ENCODE data around the gene MRPL39. TPM values are rescaled to one million over a fixed set of nuclear protein-coding genes. Genes with fewer than 3 reads are reported as not detected.
"Not testable (repeated sequence)": the region's sequence is repeated elsewhere in the genome, so short reads cannot be mapped to it uniquely, and the experiment has no call there.

MRPL39 gene
- total and polyA plus RNA-seq, 5 donors from 2014 or later: 13.2 to 58.6 (median 51.0) TPM

DNA sequence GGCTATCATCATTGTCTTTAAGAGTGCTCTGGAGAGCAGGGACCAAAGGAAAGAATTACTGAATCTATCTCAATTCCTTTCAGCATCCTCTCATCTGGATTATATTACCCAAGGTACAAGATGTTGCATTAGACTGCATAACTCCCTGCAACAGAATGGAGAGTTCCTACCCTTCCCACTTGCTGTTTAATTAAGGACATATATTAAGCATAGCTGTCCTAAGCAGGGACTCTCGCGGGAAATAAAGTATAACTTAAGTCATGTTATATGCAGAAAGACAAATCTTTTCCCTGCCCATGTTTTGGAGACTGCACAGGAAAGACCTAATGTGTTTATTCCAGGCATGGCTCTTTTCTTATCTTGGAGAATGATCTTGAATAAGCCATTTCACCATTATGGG lies 25.0 kb upstream of the MRPL39 start:
- DNase-seq (no peak), ATAC-seq (ENCODE audit: low read depth in 2 of 2) (no peak)
- Mint-ChIP-seq H3K27ac (no peak overlapping the region), H3K36me3 (no peaks in the 10 kb centered on the region), H3K27me3 (peaks cover 22% of the 10 kb centered on the region), H3K9me3 (no peaks in the 10 kb centered on the region), H3K4me1 (no peaks in the 10 kb centered on the region), H3K4me3 (no peak overlapping the region)
- Histone ChIP-seq H3K4me1 (ENCODE audit: control insufficient read depth, insufficient read depth, low read length, poor library complexity, severe bottlenecking) (no peaks in the 10 kb centered on the region), H3K9me3 (ENCODE audit: control insufficient read depth in 2 of 2, low read length in 2 of 2) (no peaks in the 10 kb centered on the region), H3K36me3 (ENCODE audit: control insufficient read depth, insufficient read depth, low read length) (no peaks in the 10 kb centered on the region), H3K4me3 (ENCODE audit: low read depth, low read length) (no peak overlapping the region), H3K27me3 (ENCODE audit: control insufficient read depth, insufficient read depth, low read length) (peaks cover 16% of the 10 kb centered on the region), H3K27ac (ENCODE audit: insufficient read depth, low read length, poor library complexity, severe bottlenecking) (no peak overlapping the region)

DNA sequence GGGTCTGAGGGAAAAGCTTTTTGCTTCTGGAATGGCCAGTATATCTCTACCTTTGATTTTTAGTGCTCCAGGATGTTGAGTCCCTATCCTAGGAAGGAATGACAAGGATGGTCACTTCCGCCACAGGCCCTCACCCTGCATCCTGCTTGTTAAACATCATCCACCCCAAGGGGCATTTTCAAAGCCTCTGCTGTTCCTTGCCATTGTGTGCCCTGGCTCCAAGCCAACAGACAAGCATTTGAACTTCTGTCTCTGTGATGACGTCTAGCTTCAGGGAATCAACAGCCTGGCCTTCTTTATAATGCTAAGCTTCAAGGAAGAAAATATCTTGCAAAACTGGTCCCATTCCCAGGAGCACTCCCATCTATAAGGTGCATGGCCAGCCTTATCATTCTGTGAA lies 19.5 kb upstream of the MRPL39 start:
- H3K4me3 Mint-ChIP-seq: no peak overlapping the region
- no peaks in the 10 kb centered on the region for H3K36me3 Mint-ChIP-seq
- no peaks in the 10 kb centered on the region for H3K9me3 Mint-ChIP-seq
- Histone ChIP-seq H3K27me3 (ENCODE audit: control insufficient read depth, insufficient read depth, low read length) (peaks cover 6% of the 10 kb centered on the region), H3K36me3 (ENCODE audit: control insufficient read depth, insufficient read depth, low read length) (no peaks in the 10 kb centered on the region), H3K27ac (ENCODE audit: insufficient read depth, low read length, poor library complexity, severe bottlenecking) (no peak overlapping the region), H3K9me3 (ENCODE audit: control insufficient read depth in 2 of 2, low read length in 2 of 2) (no peaks in the 10 kb centered on the region), H3K4me3 (ENCODE audit: low read depth, low read length) (no peak overlapping the region), H3K4me1 (ENCODE audit: control insufficient read depth, insufficient read depth, low read length, poor library complexity, severe bottlenecking) (no peaks in the 10 kb centered on the region)
- peaks cover 13% of the 10 kb centered on the region for H3K27me3 Mint-ChIP-seq
- ATAC-seq (ENCODE audit: low read depth in 2 of 2) (no peak), DNase-seq (no peak)
- no peaks in the 10 kb centered on the region for H3K4me1 Mint-ChIP-seq
- H3K27ac Mint-ChIP-seq: no peak overlapping the region

DNA sequence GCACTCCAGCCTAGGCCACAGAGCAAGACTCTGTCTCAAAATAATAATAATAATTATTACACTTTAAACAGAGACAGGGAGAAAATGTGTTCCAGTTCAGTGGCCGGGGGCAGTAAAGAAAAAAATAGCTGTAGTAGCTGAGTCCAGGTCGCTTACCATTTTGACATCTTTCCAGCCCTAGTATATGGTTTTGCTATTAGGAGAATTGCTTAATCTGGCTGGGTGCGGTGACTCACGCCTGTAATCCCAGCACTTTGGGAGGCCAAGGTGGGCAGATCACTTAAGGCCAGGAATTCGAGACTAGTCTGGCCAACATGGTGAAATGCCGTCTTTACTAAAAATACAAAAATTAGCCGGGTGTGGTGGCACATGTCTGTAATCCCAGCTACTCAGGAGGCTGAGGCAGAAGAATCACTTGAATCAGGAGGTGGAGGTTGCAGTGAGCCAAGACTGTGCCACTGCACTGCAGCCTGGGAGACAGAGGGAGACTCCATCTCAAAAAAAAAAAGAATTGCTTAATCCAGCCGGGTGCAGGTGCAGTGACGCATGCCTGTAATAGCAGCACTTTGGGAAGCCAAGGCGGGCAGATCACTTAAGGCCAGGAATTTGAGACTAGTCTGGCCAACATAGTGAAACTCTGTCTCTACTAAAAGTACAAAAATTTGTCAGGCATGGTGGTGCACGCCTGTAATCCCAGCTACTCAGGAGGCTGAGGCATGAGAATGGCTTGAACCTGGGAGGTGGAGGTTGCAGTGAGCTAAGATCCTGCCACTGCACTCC lies 18.7 kb upstream of the MRPL39 start:
- not testable (repeated sequence) for H3K27ac Mint-ChIP-seq; H3K27me3 ChIP-seq (ENCODE audit: control insufficient read depth, insufficient read depth, low read length); H3K9me3 Mint-ChIP-seq; ATAC-seq (ENCODE audit: low read depth in 2 of 2); H3K9me3 ChIP-seq (ENCODE audit: control insufficient read depth in 2 of 2, low read length in 2 of 2); DNase-seq; H3K27ac ChIP-seq (ENCODE audit: insufficient read depth, low read length, poor library complexity, severe bottlenecking); H3K4me1 ChIP-seq (ENCODE audit: control insufficient read depth, insufficient read depth, low read length, poor library complexity, severe bottlenecking); H3K4me3 ChIP-seq (ENCODE audit: low read depth, low read length); H3K4me1 Mint-ChIP-seq; H3K36me3 ChIP-seq (ENCODE audit: control insufficient read depth, insufficient read depth, low read length); H3K36me3 Mint-ChIP-seq
- H3K4me3 Mint-ChIP-seq: peak overlapping the region in 1 of 4 donors; percentile 21
- peaks cover 15% of the 10 kb centered on the region for H3K27me3 Mint-ChIP-seq

DNA sequence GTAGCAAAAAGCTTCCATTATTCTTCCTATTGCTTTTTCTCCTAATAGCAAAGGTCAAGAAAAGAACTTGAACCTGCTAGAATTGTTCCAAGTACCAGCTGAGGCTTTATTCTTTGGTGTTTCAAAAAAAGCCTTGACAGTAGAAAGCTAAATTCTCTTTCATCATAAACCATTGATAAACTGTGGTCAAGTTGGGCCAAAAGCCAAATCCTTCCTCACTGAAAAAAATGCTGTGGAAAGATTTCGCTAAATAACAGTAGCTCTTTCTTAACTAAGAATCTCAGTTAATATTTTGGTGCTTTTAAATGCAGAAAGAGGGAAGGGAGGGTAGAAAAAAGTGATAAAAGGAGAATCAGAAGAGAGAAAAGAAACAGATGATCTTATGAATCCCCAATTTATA lies 17.8 kb upstream of the MRPL39 start:
- Mint-ChIP-seq H3K4me1 (no peaks in the 10 kb centered on the region), H3K36me3 (no peaks in the 10 kb centered on the region), H3K27me3 (peaks cover 15% of the 10 kb centered on the region), H3K4me3 (no peak overlapping the region), H3K9me3 (peaks cover 0 to 1% (median 0%) of the 10 kb centered on the region in 7 donors), H3K27ac (no peak overlapping the region)
- Histone ChIP-seq H3K4me3 (ENCODE audit: low read depth, low read length) (no peak overlapping the region), H3K27ac (ENCODE audit: insufficient read depth, low read length, poor library complexity, severe bottlenecking) (no peak overlapping the region), H3K36me3 (ENCODE audit: control insufficient read depth, insufficient read depth, low read length) (no peaks in the 10 kb centered on the region), H3K27me3 (ENCODE audit: control insufficient read depth, insufficient read depth, low read length) (peaks cover 6% of the 10 kb centered on the region), H3K4me1 (ENCODE audit: control insufficient read depth, insufficient read depth, low read length, poor library complexity, severe bottlenecking) (no peaks in the 10 kb centered on the region), H3K9me3 (ENCODE audit: control insufficient read depth in 2 of 2, low read length in 2 of 2) (no peaks in the 10 kb centered on the region)
- DNase-seq (no peak), ATAC-seq (ENCODE audit: low read depth in 2 of 2) (no peak)

DNA sequence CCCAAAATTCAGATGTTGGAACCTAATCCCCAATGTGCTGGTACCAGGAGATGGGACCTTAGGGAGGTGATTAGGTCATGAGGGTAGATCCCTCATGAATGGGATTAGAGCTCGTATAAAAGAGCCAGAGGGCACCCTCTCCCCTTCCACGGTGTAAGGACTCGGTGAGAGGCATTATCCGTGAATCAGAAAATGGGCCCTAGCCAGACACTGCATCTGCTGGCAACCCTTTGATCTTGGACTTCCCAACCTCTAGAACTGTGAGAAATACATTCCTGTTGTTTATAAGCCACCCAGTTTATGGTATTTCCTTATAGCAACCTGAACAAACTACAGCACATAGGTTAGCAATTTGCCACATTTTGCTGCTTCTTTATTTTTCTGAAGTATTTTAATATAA lies 17.2 kb upstream of the MRPL39 start:
- peaks cover 0 to 1% (median 0%) of the 10 kb centered on the region in 7 donors for H3K9me3 Mint-ChIP-seq
- H3K36me3 ChIP-seq (ENCODE audit: control insufficient read depth, insufficient read depth, low read length): no peaks in the 10 kb centered on the region
- no peaks in the 10 kb centered on the region for H3K4me1 Mint-ChIP-seq
- peaks cover 15% of the 10 kb centered on the region for H3K27me3 Mint-ChIP-seq
- no peaks in the 10 kb centered on the region for H3K9me3 ChIP-seq (ENCODE audit: control insufficient read depth in 2 of 2, low read length in 2 of 2)
- no peak overlapping the region for H3K4me3 ChIP-seq (ENCODE audit: low read depth, low read length)
- peaks cover 6% of the 10 kb centered on the region for H3K27me3 ChIP-seq (ENCODE audit: control insufficient read depth, insufficient read depth, low read length)
- ATAC-seq (ENCODE audit: low read depth in 2 of 2): no peak
- no peak overlapping the region for H3K27ac Mint-ChIP-seq
- H3K4me3 Mint-ChIP-seq: no peak overlapping the region
- H3K4me1 ChIP-seq (ENCODE audit: control insufficient read depth, insufficient read depth, low read length, poor library complexity, severe bottlenecking): no peaks in the 10 kb centered on the region
- no peak for DNase-seq
- no peaks in the 10 kb centered on the region for H3K36me3 Mint-ChIP-seq
- no peak overlapping the region for H3K27ac ChIP-seq (ENCODE audit: insufficient read depth, low read length, poor library complexity, severe bottlenecking)

DNA sequence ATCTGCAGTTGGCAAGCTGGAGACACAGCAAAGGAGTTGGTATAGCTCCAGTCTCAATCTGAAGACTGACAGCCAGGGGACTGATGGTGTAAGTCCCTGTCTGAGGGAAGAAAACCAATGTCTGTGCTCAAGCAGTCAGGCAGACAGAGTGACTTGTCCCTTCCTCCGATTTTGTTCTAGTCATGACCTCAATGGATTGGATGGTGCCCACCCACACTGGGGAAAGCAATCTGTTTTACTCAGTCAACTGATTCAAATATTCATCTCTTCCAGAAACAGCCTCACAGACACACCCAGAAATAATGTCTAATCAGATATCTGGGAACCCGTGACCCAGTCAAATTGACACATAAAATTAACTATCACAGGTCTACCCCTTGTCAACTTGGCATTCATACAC lies 11.9 kb upstream of the MRPL39 start:
- no peak overlapping the region for H3K27ac ChIP-seq (ENCODE audit: insufficient read depth, low read length, poor library complexity, severe bottlenecking)
- H3K27me3 Mint-ChIP-seq: peaks cover 5% of the 10 kb centered on the region
- no peak overlapping the region for H3K27ac Mint-ChIP-seq
- H3K4me1 ChIP-seq (ENCODE audit: control insufficient read depth, insufficient read depth, low read length, poor library complexity, severe bottlenecking): no peaks in the 10 kb centered on the region
- no peak overlapping the region for H3K4me3 ChIP-seq (ENCODE audit: low read depth, low read length)
- DNase-seq: no peak
- no peaks in the 10 kb centered on the region for H3K36me3 ChIP-seq (ENCODE audit: control insufficient read depth, insufficient read depth, low read length)
- peaks cover 0 to 1% (median 0%) of the 10 kb centered on the region in 7 donors for H3K9me3 Mint-ChIP-seq
- no peaks in the 10 kb centered on the region for H3K9me3 ChIP-seq (ENCODE audit: control insufficient read depth in 2 of 2, low read length in 2 of 2)
- no peaks in the 10 kb centered on the region for H3K4me1 Mint-ChIP-seq
- no peaks in the 10 kb centered on the region for H3K27me3 ChIP-seq (ENCODE audit: control insufficient read depth, insufficient read depth, low read length)
- ATAC-seq (ENCODE audit: low read depth in 2 of 2): no peak
- H3K4me3 Mint-ChIP-seq: no peak overlapping the region
- H3K36me3 Mint-ChIP-seq: peaks cover 5% of the 10 kb centered on the region

DNA sequence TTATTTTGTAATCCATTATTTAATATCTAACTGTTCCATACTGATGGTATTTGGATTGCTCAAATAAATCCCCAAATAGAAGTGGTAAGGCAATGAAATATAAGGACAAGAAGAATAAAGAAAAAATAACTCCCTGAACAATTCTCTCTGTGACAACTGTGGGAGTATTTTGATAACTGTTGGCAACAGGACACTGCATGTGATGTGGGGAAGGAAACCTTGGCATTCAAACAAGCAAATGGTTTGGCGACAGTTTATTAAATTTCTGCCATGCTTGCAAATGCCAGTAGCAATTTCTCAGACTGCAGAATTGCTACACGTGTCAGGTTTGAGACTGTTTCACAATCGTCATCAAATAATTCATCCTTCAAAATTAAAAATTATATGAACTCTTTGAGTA lies 8.6 kb upstream of the MRPL39 start:
- Mint-ChIP-seq H3K4me1 (no peaks in the 10 kb centered on the region), H3K9me3 (peaks cover 0 to 4% (median 0%) of the 10 kb centered on the region in 7 donors), H3K36me3 (peaks cover 5% of the 10 kb centered on the region), H3K4me3 (no peak overlapping the region), H3K27me3 (no peaks in the 10 kb centered on the region), H3K27ac (no peak overlapping the region)
- Histone ChIP-seq H3K36me3 (ENCODE audit: control insufficient read depth, insufficient read depth, low read length) (no peaks in the 10 kb centered on the region), H3K9me3 (ENCODE audit: control insufficient read depth in 2 of 2, low read length in 2 of 2) (no peaks in the 10 kb centered on the region), H3K27ac (ENCODE audit: insufficient read depth, low read length, poor library complexity, severe bottlenecking) (no peak overlapping the region), H3K4me1 (ENCODE audit: control insufficient read depth, insufficient read depth, low read length, poor library complexity, severe bottlenecking) (no peaks in the 10 kb centered on the region), H3K27me3 (ENCODE audit: control insufficient read depth, insufficient read depth, low read length) (no peaks in the 10 kb centered on the region), H3K4me3 (ENCODE audit: low read depth, low read length) (no peak overlapping the region)
- DNase-seq (no peak), ATAC-seq (ENCODE audit: low read depth in 2 of 2) (no peak)

DNA sequence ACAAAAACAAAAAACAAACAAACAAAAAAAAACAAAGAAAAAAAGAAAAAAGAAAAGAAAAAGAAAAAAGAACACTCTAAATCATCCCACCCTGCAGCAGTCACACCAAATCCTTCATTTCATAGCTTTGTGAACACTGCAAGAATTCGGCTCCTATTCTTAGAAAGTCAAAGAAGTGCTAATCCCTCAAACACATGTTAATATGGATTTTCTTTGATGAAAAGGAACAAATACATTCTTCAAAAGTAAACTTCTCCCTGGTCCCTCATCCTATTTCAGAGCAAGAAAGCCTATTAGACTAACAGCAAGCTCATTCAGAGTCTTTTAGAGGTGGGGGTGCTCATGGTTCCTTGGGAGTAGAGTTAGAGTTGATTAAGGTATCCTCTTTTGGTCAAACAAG lies 7.2 kb upstream of the MRPL39 start:
- Mint-ChIP-seq H3K36me3 (peaks cover 5% of the 10 kb centered on the region), H3K27ac (no peak overlapping the region), H3K4me1 (no peaks in the 10 kb centered on the region), H3K9me3 (peaks cover 0 to 3% (median 0%) of the 10 kb centered on the region in 7 donors), H3K27me3 (no peaks in the 10 kb centered on the region), H3K4me3 (no peak overlapping the region)
- H3K27me3 ChIP-seq (ENCODE audit: control insufficient read depth, insufficient read depth, low read length): no peaks in the 10 kb centered on the region
- H3K27ac ChIP-seq (ENCODE audit: insufficient read depth, low read length, poor library complexity, severe bottlenecking): no peak overlapping the region
- H3K36me3 ChIP-seq (ENCODE audit: control insufficient read depth, insufficient read depth, low read length): no peaks in the 10 kb centered on the region
- DNase-seq (no peak), ATAC-seq (ENCODE audit: low read depth in 2 of 2) (no peak)
- H3K9me3 ChIP-seq (ENCODE audit: control insufficient read depth in 2 of 2, low read length in 2 of 2): no peaks in the 10 kb centered on the region
- H3K4me3 ChIP-seq (ENCODE audit: low read depth, low read length): no peak overlapping the region
- no peaks in the 10 kb centered on the region for H3K4me1 ChIP-seq (ENCODE audit: control insufficient read depth, insufficient read depth, low read length, poor library complexity, severe bottlenecking)

Data from CD4-positive, CD25-positive, alpha-beta regulatory T cell (primary cell).